Cardiac fibroblast (primary cell): ENCODE data around the gene TRMT1.

Source experiments
- DNase-seq, 2 donors: peaks; one replicate each; pipeline versions ENCODE4 v3.0.0 to v3.0.0-alpha.2; 2010; ENCODE audit warnings: low read depth in 2 of 2
- H3K4me3 ChIP-seq, 2 donors: replicated peaks in 1 of 2; 1 replicate in 1 of 2; 2 replicates in 1 of 2; pipeline ENCODE4 v1.5.1; 2011; ENCODE audit warnings: low read depth in 2 of 2, low read length in 2 of 2, mild to moderate bottlenecking in 2 of 2, moderate library complexity in 1 of 2
- CTCF ChIP-seq: IDR thresholded peaks from one replicate; pipeline ENCODE4 v1.5.1; 2011; ENCODE audit warnings: low read depth, mild to moderate bottlenecking, low read length, inconsistent platforms

The TRMT1 gene

GRCh38 chr19:13121551-13122274 is 5.2 kb upstream of the TRMT1 start:
- no peak overlapping the region for H3K4me3 ChIP-seq
- no peak for TF ChIP-seq CTCF
- peak in 1 of 2 donors; percentile 46 for DNase-seq

- H3K4me3 ChIP-seq = peak overlapping the region in 1 of 2 donors; percentile 13
- no peak for TF ChIP-seq CTCF
- DNase-seq = peak; percentile 71 to 92
Observed at GRCh38 chr19:13120817-13121216, 4.3 kb upstream of the TRMT1 start.

GRCh38 chr19:13120031-13120430 is 3.5 kb upstream of the TRMT1 start:
- TF ChIP-seq CTCF = no peak
- peak overlapping the region; percentile 21 to 97 for H3K4me3 ChIP-seq
- no peak for DNase-seq

GRCh38 chr19:13119627-13120026 is 3.1 kb upstream of the TRMT1 start:
- DNase-seq = peak in 1 of 2 donors; percentile 43
- no peak for TF ChIP-seq CTCF
- H3K4me3 ChIP-seq = peak overlapping the region; percentile 92 to 97

- no peak for TF ChIP-seq CTCF
- peak in 1 of 2 donors; percentile 52 for DNase-seq
Observed at GRCh38 chr19:13118424-13119193, 2.1 kb upstream of the TRMT1 start.

GRCh38 chr19:13117772-13118423 is 1.4 kb upstream of the TRMT1 start, which contains the start of gene NACC1:
Gene NACC1 (plus strand): TSS chr19:13118264. CDS start chr19:13135208, 16,944 bp downstream.
- no peak for TF ChIP-seq CTCF
- H3K4me3 ChIP-seq = peak within 1 kb of the TSS; percentile 98 to 99
- DNase-seq = peak; percentile 89 to 92

More at GRCh38 chr19:13118424-13119193, 2.1 kb upstream of the TRMT1 start:
- peak overlapping the region; percentile 92 to 97 for H3K4me3 ChIP-seq
